Measurements from ENCODE around the gene DDHD1.

DDHD1 gene

GRCh38 chr14:53027562-53027961 lies 125.6 kb downstream of the DDHD1 start:
- no peak for DNase-seq

- DNase-seq: no peak
Measured at GRCh38 chr14:53027041-53027440, 126.1 kb downstream of the DDHD1 start.

GRCh38 chr14:53023325-53023724 lies 129.8 kb downstream of the DDHD1 start:
- no peak for DNase-seq

- DNase-seq: no peak
Measured at GRCh38 chr14:53022593-53022992, 130.5 kb downstream of the DDHD1 start.

GRCh38 chr14:53020193-53020932 lies 132.8 kb downstream of the DDHD1 start:
- no peak for DNase-seq

- DNase-seq: no peak
Measured at GRCh38 chr14:53019406-53019805, 133.7 kb downstream of the DDHD1 start.

- no peak for DNase-seq
Measured at GRCh38 chr14:53017837-53018236, 135.3 kb downstream of the DDHD1 start.

GRCh38 chr14:53016919-53017318 lies 136.2 kb downstream of the DDHD1 start:
- DNase-seq: no peak

GRCh38 chr14:53016491-53016890 lies 136.6 kb downstream of the DDHD1 start:
- DNase-seq: no peak

- no peak for DNase-seq
Measured at GRCh38 chr14:53011053-53011462, 142.1 kb downstream of the DDHD1 start.

- no peak for DNase-seq
Measured at GRCh38 chr14:53010193-53011040, 142.7 kb downstream of the DDHD1 start.

- DNase-seq: no peak
Measured at GRCh38 chr14:53006931-53007562, 146.1 kb downstream of the DDHD1 start.

- no peak for DNase-seq
Measured at GRCh38 chr14:53004976-53005375, 148.1 kb downstream of the DDHD1 start.

- DNase-seq: no peak
Measured at GRCh38 chr14:53003776-53004175, 149.3 kb downstream of the DDHD1 start.

- DNase-seq: no peak
Measured at GRCh38 chr14:53002576-53002975, 150.5 kb downstream of the DDHD1 start.

- DNase-seq: no peak
Measured at GRCh38 chr14:53001787-53002378, 151.2 kb downstream of the DDHD1 start.

- no peak for DNase-seq
Measured at GRCh38 chr14:52998376-52999015, 154.6 kb downstream of the DDHD1 start.

GRCh38 chr14:52996493-52996892 lies 156.6 kb downstream of the DDHD1 start:
- no peak for DNase-seq

- DNase-seq: no peak
Measured at GRCh38 chr14:52995998-52996397, 157.1 kb downstream of the DDHD1 start.

- no peak for DNase-seq
Measured at GRCh38 chr14:52992236-52992870, 160.8 kb downstream of the DDHD1 start.

GRCh38 chr14:52988139-52988538 lies 165.0 kb downstream of the DDHD1 start:
- DNase-seq: no peak

GRCh38 chr14:52987514-52987913 lies 165.6 kb downstream of the DDHD1 start:
- DNase-seq: no peak
